HG03159 (cell line): ENCODE data around the gene ZSCAN9.

Source experiments
- ATAC-seq: cut with Tn5 transposase; IDR thresholded peaks from one replicate; pipeline ENCODE4 v1.9.1; 2021; ENCODE audit warnings: mild to moderate bottlenecking, moderate library complexity; ENCODE audit not compliant: unreplicated experiment

Gene ZSCAN9

GRCh38 chr6:28220257-28221133, 4.6 kb upstream of the ZSCAN9 start:
- no peak for ATAC-seq

GRCh38 chr6:28224131-28225055, 682 bp upstream of the ZSCAN9 start:
- ATAC-seq, result no peak

GRCh38 chr6:28226460-28226859, 1.4 kb downstream of the ZSCAN9 start:
- ATAC-seq, result no peak

- ATAC-seq, result no peak
Observed at GRCh38 chr6:28232785-28233184, 7.7 kb downstream of the ZSCAN9 start.

- no peak for ATAC-seq
Observed at GRCh38 chr6:28235912-28236452, 10.9 kb downstream of the ZSCAN9 start.

- ATAC-seq, result no peak
Observed at GRCh38 chr6:28239636-28240035, 14.6 kb downstream of the ZSCAN9 start.

GRCh38 chr6:28240471-28240870, 15.4 kb downstream of the ZSCAN9 start:
- ATAC-seq, result no peak

GRCh38 chr6:28243946-28244345, 18.9 kb downstream of the ZSCAN9 start:
- no peak for ATAC-seq

- no peak for ATAC-seq
Observed at GRCh38 chr6:28245206-28245941, 20.3 kb downstream of the ZSCAN9 start.

GRCh38 chr6:28248916-28249315, 23.8 kb downstream of the ZSCAN9 start:
- ATAC-seq, result no peak

- no peak for ATAC-seq
Observed at GRCh38 chr6:28250747-28251146, 25.7 kb downstream of the ZSCAN9 start.

- ATAC-seq, result peak; percentile 50
Observed at GRCh38 chr6:28251661-28252008, 26.6 kb downstream of the ZSCAN9 start.

GRCh38 chr6:28252009-28252975, 27.2 kb downstream of the ZSCAN9 start, which contains the start of gene ZKSCAN4:
Gene ZKSCAN4 (minus strand): TSS chr6:28252269. CDS start chr6:28251980, 289 bp downstream.
- peak; percentile 81 for ATAC-seq

- ATAC-seq, result no peak
Observed at GRCh38 chr6:28254121-28254519, 29.0 kb downstream of the ZSCAN9 start.

GRCh38 chr6:28257042-28257441, 32.0 kb downstream of the ZSCAN9 start:
- no peak for ATAC-seq

GRCh38 chr6:28258877-28259777, 34.1 kb downstream of the ZSCAN9 start, which contains the start of gene NKAPL:
Gene NKAPL (plus strand): TSS chr6:28259297. CDS start chr6:28259372, 75 bp downstream.
- no peak for ATAC-seq

- ATAC-seq, result no peak
Observed at GRCh38 chr6:28263922-28264321, 38.8 kb downstream of the ZSCAN9 start.

GRCh38 chr6:28264834-28265401, 39.8 kb downstream of the ZSCAN9 start:
- ATAC-seq, result no peak
